Kidney (tissue), 14 donors: ENCODE measurements around the gene NEU2. TPM values are rescaled to one million over a fixed set of nuclear protein-coding genes. Genes with fewer than 3 reads are reported as not detected.

Experiments
- DNase-seq, 5 donors: peaks; one replicate each; pipeline ENCODE4 v3.0.0-alpha.2; 2013 to 2020
- FAIRE-seq: peaks from 2 replicates; lab custom pipeline; 2012; peaks lifted over from hg19 to GRCh38; lab: Jason Lieb, UNC
- H3K27ac ChIP-seq, 2 donors: one replicate each; pipeline ENCODE4 v1.7.0; 2013; ENCODE audit warnings: low read depth in 2 of 2, low read length in 2 of 2, inconsistent platforms in 1 of 2
- H3K27me3 ChIP-seq: one replicate; pipeline ENCODE4 v1.7.1; 2013; ENCODE audit warnings: low read length, inconsistent platforms; ENCODE audit not compliant: control insufficient read depth, insufficient read depth
- H3K36me3 ChIP-seq, 3 donors: one replicate each; pipeline versions ENCODE4 v1.7.0 to v1.7.1; 2013; ENCODE audit warnings: low read length in 3 of 3, control low read depth in 1 of 3, inconsistent platforms in 1 of 3; ENCODE audit not compliant: insufficient read depth in 3 of 3, control insufficient read depth in 2 of 3
- H3K4me1 ChIP-seq, 3 donors: one replicate each; pipeline versions ENCODE4 v1.7.0 to v1.7.1; 2013; ENCODE audit warnings: low read length in 3 of 3, inconsistent platforms in 1 of 3, low read depth in 1 of 3; ENCODE audit not compliant: control insufficient read depth in 2 of 3, insufficient read depth in 2 of 3
- H3K4me3 ChIP-seq, 3 donors: one replicate each; pipeline versions ENCODE4 v1.7.0 to v1.8.1; 2013; ENCODE audit warnings: low read length in 3 of 3, control low read depth in 1 of 3, inconsistent platforms in 1 of 3
- H3K9ac ChIP-seq, 3 donors: one replicate each; pipeline versions ENCODE4 v1.7.0 to v1.7.1; 2013; ENCODE audit warnings: low read length in 3 of 3, control low read depth in 1 of 3, inconsistent platforms in 1 of 3
- H3K9me3 ChIP-seq, 3 donors: one replicate each; pipeline versions ENCODE4 v1.7.0 to v1.7.1; 2013; ENCODE audit warnings: low read length in 3 of 3, control low read depth in 1 of 3, inconsistent platforms in 1 of 3; ENCODE audit not compliant: control insufficient read depth in 2 of 3, insufficient read depth in 1 of 3
- intact Hi-C: fragments of 100-400 bp; cut with DNase I; formaldehyde crosslinking; loops from one replicate; pipeline ENCODE4 v1.11.1; 2022
- polyA plus RNA-seq: library from polyadenylated mRNA; stranded (reverse); fragments of 350-450 nt; fragmentation: Illumina TruSeq; extraction: RNeasy Lipid Tissue Mini Kit (QIAGEN cat#74804); gene quantifications from one replicate; pipeline ENCODE4 v1.2.3, GENCODE V29; 2014; ENCODE audit warnings: low read depth, low replicate concordance; ENCODE audit not compliant: insufficient read depth
- total RNA-seq: library from RNA; stranded (reverse); fragmentation: NEBNext Ultra II Directional; extraction: Animal tissue kit (Norgen Biotek cat#: 25700); gene quantifications from one replicate; pipeline ENCODE4 v1.2.1, GENCODE V29; 2021
- TF ChIP-seq, protein P1 (sequence below): IDR thresholded peaks from 3 replicates; pipeline ENCODE4 v1.5.1; 2012; ENCODE audit warnings: mild to moderate bottlenecking, moderate library complexity, borderline replicate concordance; ENCODE audit not compliant: insufficient read depth; ENCODE audit errors: extremely low read depth
- donor health status: control.
- donor health status: control.
- donor health status: control.
- donor health status: control.
- donor health status: control.
- donor health status: DM: yes; HTN: yes; CAD: no.
- donor health status: Normal renal cell carcinoma (clear cell type).

NEU2 gene
- total and polyA plus RNA-seq, 2 donors from 2014 or later = not detected

DNA sequence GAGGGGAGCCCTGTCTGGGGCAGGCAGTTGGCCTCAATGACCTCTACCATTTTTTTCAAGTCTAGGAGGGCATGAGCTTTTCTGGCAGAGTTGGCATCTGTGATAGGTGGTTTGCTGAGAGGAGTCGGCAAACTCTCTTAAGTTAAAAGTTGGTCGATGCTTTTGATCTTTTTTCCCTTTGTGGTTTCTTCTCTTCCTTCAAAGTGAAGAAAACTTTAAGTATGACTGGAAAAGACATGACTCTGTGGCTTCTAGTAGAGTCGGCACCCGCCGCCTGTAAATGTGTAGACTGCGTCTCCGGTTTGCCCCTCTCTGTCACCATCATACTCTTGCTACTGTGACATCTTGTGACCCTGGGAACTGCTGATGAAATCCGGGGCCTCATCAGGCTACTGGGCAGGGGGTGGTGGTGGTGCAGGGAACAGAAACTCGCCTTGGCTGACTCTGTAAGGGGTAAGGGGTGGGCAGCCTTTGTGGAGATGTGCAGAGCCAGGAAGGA lies 48.8 kb downstream of the NEU2 start:
- Histone ChIP-seq H3K9ac (no peak overlapping the region), H3K36me3 (no peaks in the 10 kb centered on the region), H3K27me3 (no peaks in the 10 kb centered on the region), H3K9me3 (no peaks in the 10 kb centered on the region), H3K4me3 (no peak overlapping the region), H3K4me1 (peaks cover 0 to 20% (median 8%) of the 10 kb centered on the region in 3 donors), H3K27ac (no peak overlapping the region)
- TF ChIP-seq, protein P1, sequence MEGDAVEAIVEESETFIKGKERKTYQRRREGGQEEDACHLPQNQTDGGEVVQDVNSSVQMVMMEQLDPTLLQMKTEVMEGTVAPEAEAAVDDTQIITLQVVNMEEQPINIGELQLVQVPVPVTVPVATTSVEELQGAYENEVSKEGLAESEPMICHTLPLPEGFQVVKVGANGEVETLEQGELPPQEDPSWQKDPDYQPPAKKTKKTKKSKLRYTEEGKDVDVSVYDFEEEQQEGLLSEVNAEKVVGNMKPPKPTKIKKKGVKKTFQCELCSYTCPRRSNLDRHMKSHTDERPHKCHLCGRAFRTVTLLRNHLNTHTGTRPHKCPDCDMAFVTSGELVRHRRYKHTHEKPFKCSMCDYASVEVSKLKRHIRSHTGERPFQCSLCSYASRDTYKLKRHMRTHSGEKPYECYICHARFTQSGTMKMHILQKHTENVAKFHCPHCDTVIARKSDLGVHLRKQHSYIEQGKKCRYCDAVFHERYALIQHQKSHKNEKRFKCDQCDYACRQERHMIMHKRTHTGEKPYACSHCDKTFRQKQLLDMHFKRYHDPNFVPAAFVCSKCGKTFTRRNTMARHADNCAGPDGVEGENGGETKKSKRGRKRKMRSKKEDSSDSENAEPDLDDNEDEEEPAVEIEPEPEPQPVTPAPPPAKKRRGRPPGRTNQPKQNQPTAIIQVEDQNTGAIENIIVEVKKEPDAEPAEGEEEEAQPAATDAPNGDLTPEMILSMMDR = no peak
- intact Hi-C loops = no loop called here
- DNase-seq (peak in 1 of 5 donors; percentile 45), FAIRE-seq (no peak)

DNA sequence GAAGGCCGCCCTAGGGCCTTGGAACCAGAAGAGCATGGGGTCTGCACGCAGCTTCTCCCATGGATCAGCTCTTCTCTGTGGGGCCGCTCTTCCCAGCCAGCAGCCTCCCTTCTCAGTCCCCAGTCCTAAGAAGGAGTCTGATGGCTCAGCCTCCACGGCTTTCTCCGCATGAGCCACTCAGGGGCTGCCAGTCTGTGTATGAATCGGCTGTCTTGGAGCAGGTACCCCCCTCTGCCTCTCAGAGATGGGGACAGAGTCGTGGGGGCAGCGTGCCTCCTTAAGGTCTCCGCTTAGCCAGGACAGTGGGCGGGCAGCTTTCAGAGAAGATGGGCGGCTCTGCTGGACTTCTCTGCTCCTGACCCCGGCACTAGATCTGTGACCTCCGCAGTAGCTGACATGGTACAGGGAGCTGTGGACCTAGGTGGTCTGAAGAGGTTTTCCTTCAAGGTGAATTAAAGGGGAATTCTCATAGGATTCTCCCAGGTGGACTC lies 49.3 kb downstream of the NEU2 start:
- intact Hi-C loops = no loop called here
- no peak overlapping the region for H3K4me3 ChIP-seq
- H3K4me1 ChIP-seq = peaks cover 0 to 20% (median 8%) of the 10 kb centered on the region in 3 donors
- no peaks in the 10 kb centered on the region for H3K36me3 ChIP-seq
- H3K9me3 ChIP-seq = no peaks in the 10 kb centered on the region
- TF ChIP-seq, protein P1 = no peak
- H3K27me3 ChIP-seq = no peaks in the 10 kb centered on the region
- no peak overlapping the region for H3K9ac ChIP-seq
- H3K27ac ChIP-seq = no peak overlapping the region
- DNase-seq (peak in 1 of 5 donors; percentile 67), FAIRE-seq (no peak)

DNA sequence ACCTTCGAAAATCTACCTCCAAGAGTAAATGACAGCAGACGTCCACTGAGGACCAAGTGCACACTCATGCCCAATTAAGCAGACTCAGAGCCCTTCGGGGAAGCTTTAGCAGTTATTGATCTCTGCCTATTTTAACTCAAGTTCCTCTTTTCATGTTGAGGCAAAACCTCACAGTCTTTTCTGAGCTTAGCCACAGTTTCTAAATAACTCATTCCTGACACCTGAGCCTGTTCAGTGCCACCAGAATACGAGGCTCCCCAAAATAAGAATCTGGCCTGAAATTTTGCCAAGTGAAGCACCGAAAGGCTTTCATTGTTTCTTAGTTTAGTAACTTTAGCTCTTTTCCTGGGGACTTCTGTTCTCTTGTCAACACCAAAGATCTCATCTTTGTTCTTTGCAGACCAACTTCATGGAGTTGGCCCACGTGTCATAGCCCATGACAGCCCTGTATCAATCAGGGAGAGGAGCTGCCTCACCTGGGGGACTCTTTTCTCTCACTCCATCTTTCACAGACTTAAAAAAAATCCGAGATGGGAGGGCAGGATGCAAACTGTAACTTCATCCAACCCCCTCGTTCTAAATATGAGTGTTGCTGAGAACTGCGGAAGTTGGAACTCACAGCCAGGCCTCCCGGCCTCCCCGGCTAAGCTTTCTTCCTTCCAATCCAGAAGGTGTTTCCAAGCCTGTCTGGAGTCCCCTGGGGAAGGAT lies 49.9 kb downstream of the NEU2 start:
- Histone ChIP-seq H3K36me3 (no peaks in the 10 kb centered on the region), H3K27me3 (no peaks in the 10 kb centered on the region), H3K9me3 (no peaks in the 10 kb centered on the region), H3K4me1 (peaks cover 0 to 20% (median 8%) of the 10 kb centered on the region in 3 donors), H3K9ac (peak overlapping the region in 1 of 3 donors; percentile 19), H3K27ac (peak overlapping the region; percentile 30 to 86), H3K4me3 (no peak overlapping the region)
- TF ChIP-seq, protein P1 = no peak
- FAIRE-seq (no peak), DNase-seq (peak in 1 of 5 donors; percentile 22)
- intact Hi-C loops = no loop called here
